T-cell (primary cell): ENCODE results near the gene KDM2A. TPM values are rescaled to one million over a fixed set of nuclear protein-coding genes. Genes with fewer than 3 reads are reported as not detected.
"Not testable (repeated sequence)": the region's sequence is repeated elsewhere in the genome, so short reads cannot be mapped to it uniquely, and the experiment has no call there.

Experiments used
- ATAC-seq, 4 experiments: fragments of 200-7000 bp in 3 of 4; fragments of 150-1000 bp in 1 of 4; cut with Tn5 transposase; replicated peaks in 1 of 4; 1 replicate in 3 of 4; 2 replicates in 1 of 4; pipeline ENCODE4 v1.10.0; 2021; ENCODE audit warnings: moderate library complexity in 3 of 4, mild to moderate bottlenecking in 2 of 4, moderate number of reproducible peaks in 1 of 4
- CTCF ChIA-PET, 2 donors: fragments of 300-600 bp; sonication (Branson Sonifier 250); formaldehyde crosslinking; loops; one replicate each; lab custom pipeline; 2022; ENCODE audit warnings: antibody characterized with exemption in 2 of 2; lab: Charles Lee
- POLR2A ChIA-PET, 2 donors: fragments of 300-600 bp; sonication (Branson Sonifier 250); formaldehyde crosslinking; loops; one replicate each; lab custom pipeline; 2022; ENCODE audit warnings: antibody characterized with exemption in 2 of 2; lab: Charles Lee
- DNase-seq, 35 experiments: peaks; one replicate each; pipeline versions ENCODE4 v3.0.0 to v3.0.0-alpha.2; 2013 to 2023
- H3K27ac ChIP-seq: one replicate; pipeline ENCODE4 v1.5.1; 2013; ENCODE audit warnings: low read length
- H3K27me3 ChIP-seq, 2 experiments: replicated peaks in 1 of 2; 1 replicate in 1 of 2; 2 replicates in 1 of 2; pipeline versions ENCODE4 v1.6.1 to v1.7.0; 2013; ENCODE audit warnings: low read length in 1 of 2, mixed read lengths in 1 of 2; ENCODE audit not compliant: control insufficient read depth in 2 of 2, insufficient read depth in 2 of 2; ENCODE audit errors: extremely low read depth in 1 of 2
- H3K36me3 ChIP-seq, 2 donors: 1 replicate in 1 of 2; 2 replicates in 1 of 2; pipeline versions ENCODE4 v1.6.1 to v1.7.0; 2013; ENCODE audit warnings: low read length in 1 of 2; ENCODE audit not compliant: control insufficient read depth in 2 of 2, insufficient read depth in 1 of 2; ENCODE audit errors: extremely low read depth in 1 of 2
- H3K4me1 ChIP-seq, 2 experiments: 1 replicate in 1 of 2; 2 replicates in 1 of 2; pipeline versions ENCODE4 v1.6.1 to v1.7.0; 2013; ENCODE audit warnings: low read length in 2 of 2, mixed read lengths in 1 of 2; ENCODE audit not compliant: insufficient read depth in 2 of 2, control insufficient read depth in 1 of 2; ENCODE audit errors: extremely low read depth in 1 of 2
- H3K4me3 ChIP-seq, 2 donors: 1 replicate in 1 of 2; 2 replicates in 1 of 2; pipeline versions ENCODE4 v1.5.1 to v1.7.0; 2013; ENCODE audit warnings: mild to moderate bottlenecking in 2 of 2, low read length in 1 of 2, moderate library complexity in 1 of 2; ENCODE audit not compliant: control insufficient read depth in 1 of 2; ENCODE audit errors: extremely low read depth in 1 of 2
- H3K9me3 ChIP-seq: 2 replicates; pipeline ENCODE4 v1.7.0; 2013
- H3K27ac Mint-ChIP-seq, 2 donors: one replicate each; pipeline ENCODE4 v1.8.0; 2020 to 2021; ENCODE audit warnings: mild to moderate bottlenecking in 2 of 2, mixed read lengths in 2 of 2
- H3K27me3 Mint-ChIP-seq, 2 donors: one replicate each; pipeline ENCODE4 v1.8.0; 2021 to 2022; ENCODE audit warnings: mixed read lengths in 2 of 2
- H3K36me3 Mint-ChIP-seq: one replicate; pipeline ENCODE4 v1.8.0; 2021; ENCODE audit warnings: mixed read lengths
- H3K4me1 Mint-ChIP-seq, 3 donors: one replicate each; pipeline ENCODE4 v1.8.0; 2020 to 2022; ENCODE audit warnings: mixed read lengths in 3 of 3, mild to moderate bottlenecking in 1 of 3
- H3K4me3 Mint-ChIP-seq, 3 donors: one replicate each; pipeline ENCODE4 v1.8.0; 2020 to 2022; ENCODE audit warnings: mild to moderate bottlenecking in 3 of 3, mixed read lengths in 3 of 3, moderate library complexity in 3 of 3
- H3K9me3 Mint-ChIP-seq, 3 donors: one replicate each; pipeline ENCODE4 v1.8.0; 2020 to 2022; ENCODE audit warnings: mixed read lengths in 3 of 3
- WGBS: methylation state at CpG from one replicate; pipeline ENCODE4 v1.1.5; 2013; ENCODE audit warnings: missing lambda C conversion rate; ENCODE audit not compliant: insufficient coverage; 5-methylcytosine and 5-hydroxymethylcytosine counted together
- total RNA-seq, 35 experiments: library from RNA in 6 of 35; stranded (reverse) in 6 of 35; fragments of 120-200 nt in 1 of 35; gene quantifications; one replicate each; pipeline versions ENCODE4 v1.2.1 to v1.2.4 and lab custom pipeline; 2013 to 2026

The KDM2A gene
- total RNA-seq, 5 donors from 2014 or later (not counting 1 experiment from before 2014, with no cell fraction given), result 157 to 333 (median 178) TPM

- Histone ChIP-seq H3K27ac (no peak overlapping the region), H3K27me3 (no peaks in the 10 kb centered on the region), H3K36me3 (peaks cover 11 to 37% of the 10 kb centered on the region in 2 donors), H3K4me3 (no peak overlapping the region), H3K9me3 (no peaks in the 10 kb centered on the region), H3K4me1 (peaks cover 5 to 22% of the 10 kb centered on the region in 2 experiments)
- WGBS, result 75% methylated on average over 2 of the region's 4 CpGs
- H3K9me3 Mint-ChIP-seq, result no peaks in the 10 kb centered on the region
- CTCF ChIA-PET, result interaction anchor here in 1 of 2 donors (0.7 kb wide), 1 partner anchor 713 kb away, joined by 3 read pairs; no protein-coding TSS in a partner anchor
- peaks cover 32% of the 10 kb centered on the region for H3K36me3 Mint-ChIP-seq
- H3K27ac Mint-ChIP-seq, result no peak overlapping the region
- H3K27me3 Mint-ChIP-seq, result no peaks in the 10 kb centered on the region
- POLR2A ChIA-PET, result interaction anchor here (0.6 to 0.7 kb wide), 2 partner anchors 33 to 105 kb away, joined by 3 to 4 read pairs; no protein-coding TSS in a partner anchor
- peaks cover 29 to 45% (median 45%) of the 10 kb centered on the region in 3 donors for H3K4me1 Mint-ChIP-seq
- DNase-seq (no peak), ATAC-seq (no peak)
- H3K4me3 Mint-ChIP-seq, result no peak overlapping the region
Measured at GRCh38 chr11:67126986-67127385, 7.9 kb downstream of the KDM2A start.

GRCh38 chr11:67130861-67131260 is 11.8 kb downstream of the KDM2A start:
- H3K4me1 Mint-ChIP-seq, result peaks cover 29 to 41% (median 37%) of the 10 kb centered on the region in 3 donors
- H3K4me1 ChIP-seq, H3K27ac Mint-ChIP-seq, H3K4me3 ChIP-seq, H3K9me3 Mint-ChIP-seq, DNase-seq, H3K9me3 ChIP-seq, CTCF ChIA-PET, H3K27me3 ChIP-seq, H3K4me3 Mint-ChIP-seq, ATAC-seq, H3K27me3 Mint-ChIP-seq, H3K27ac ChIP-seq: not testable (repeated sequence)
- H3K36me3 Mint-ChIP-seq, result peaks cover 49% of the 10 kb centered on the region
- 95% methylated on average over 4 of the region's 10 CpGs for WGBS
- POLR2A ChIA-PET, result interaction anchor here in 1 of 2 donors (0.6 kb wide), 1 partner anchor 10 kb away, joined by 4 read pairs; no protein-coding TSS in a partner anchor
- H3K36me3 ChIP-seq, result peaks cover 12 to 67% of the 10 kb centered on the region in 2 donors

GRCh38 chr11:67136156-67136555 is 17.1 kb downstream of the KDM2A start:
- Mint-ChIP-seq H3K36me3 (peaks cover 57% of the 10 kb centered on the region), H3K4me1 (peaks cover 38 to 42% (median 38%) of the 10 kb centered on the region in 3 donors), H3K9me3 (no peaks in the 10 kb centered on the region), H3K27ac (no peak overlapping the region), H3K4me3 (no peak overlapping the region), H3K27me3 (no peaks in the 10 kb centered on the region)
- ChIA-PET CTCF (no interaction called here), POLR2A (no interaction called here)
- H3K9me3 ChIP-seq, result no peaks in the 10 kb centered on the region
- no peak for DNase-seq
- peaks cover 0 to 3% of the 10 kb centered on the region in 2 experiments for H3K4me1 ChIP-seq
- no peak overlapping the region for H3K27ac ChIP-seq
- no CpG with 5 or more reads among the region's 1 CpG for WGBS
- no peak for ATAC-seq
- H3K4me3 ChIP-seq, result no peak overlapping the region
- H3K27me3 ChIP-seq, result no peaks in the 10 kb centered on the region
- peaks cover 9 to 80% of the 10 kb centered on the region in 2 donors for H3K36me3 ChIP-seq

GRCh38 chr11:67138922-67139321 is 19.9 kb downstream of the KDM2A start:
- peaks cover 29 to 32% (median 31%) of the 10 kb centered on the region in 3 donors for H3K4me1 Mint-ChIP-seq
- peaks cover 8 to 67% of the 10 kb centered on the region in 2 donors for H3K36me3 ChIP-seq
- H3K36me3 Mint-ChIP-seq, result peaks cover 45% of the 10 kb centered on the region
- no peaks in the 10 kb centered on the region for H3K27me3 Mint-ChIP-seq
- DNase-seq (no peak), ATAC-seq (no peak)
- POLR2A ChIA-PET, result no interaction called here
- no peaks in the 10 kb centered on the region for H3K27me3 ChIP-seq
- H3K4me3 Mint-ChIP-seq, result no peak overlapping the region
- no peak overlapping the region for H3K27ac ChIP-seq
- CTCF ChIA-PET, result no interaction called here
- 94% methylated on average over 2 of the region's 4 CpGs for WGBS
- H3K9me3 ChIP-seq, result no peaks in the 10 kb centered on the region
- H3K27ac Mint-ChIP-seq, result no peak overlapping the region
- no peaks in the 10 kb centered on the region for H3K9me3 Mint-ChIP-seq
- no peak overlapping the region for H3K4me3 ChIP-seq
- no peaks in the 10 kb centered on the region for H3K4me1 ChIP-seq

- ChIA-PET POLR2A (no interaction called here), CTCF (no interaction called here)
- H3K27me3 Mint-ChIP-seq, result no peaks in the 10 kb centered on the region
- peaks cover 20% of the 10 kb centered on the region for H3K36me3 Mint-ChIP-seq
- Histone ChIP-seq H3K36me3 (peaks cover 8 to 32% of the 10 kb centered on the region in 2 donors), H3K9me3 (no peaks in the 10 kb centered on the region), H3K27ac (no peak overlapping the region), H3K4me1 (no peaks in the 10 kb centered on the region), H3K27me3 (no peaks in the 10 kb centered on the region), H3K4me3 (no peak overlapping the region)
- H3K9me3 Mint-ChIP-seq, result no peaks in the 10 kb centered on the region
- H3K4me1 Mint-ChIP-seq, result peaks cover 6 to 13% (median 7%) of the 10 kb centered on the region in 3 donors
- DNase-seq, result no peak
- no peak for ATAC-seq
- 83% methylated on average over 3 of the region's 5 CpGs for WGBS
- no peak overlapping the region for H3K4me3 Mint-ChIP-seq
- H3K27ac Mint-ChIP-seq, result no peak overlapping the region
Measured at GRCh38 chr11:67146516-67147226, 27.6 kb downstream of the KDM2A start.

- Mint-ChIP-seq H3K36me3 (peaks cover 16% of the 10 kb centered on the region), H3K4me1 (peaks cover 16 to 22% (median 17%) of the 10 kb centered on the region in 3 donors), H3K27me3 (no peaks in the 10 kb centered on the region), H3K4me3 (no peak overlapping the region), H3K27ac (no peak overlapping the region), H3K9me3 (no peaks in the 10 kb centered on the region)
- no peak for ATAC-seq
- WGBS, result no CpG with 5 or more reads among the region's 4 CpGs
- Histone ChIP-seq H3K36me3 (peaks cover 10 to 23% of the 10 kb centered on the region in 2 donors), H3K4me3 (no peak overlapping the region), H3K4me1 (peaks cover 0 to 7% of the 10 kb centered on the region in 2 experiments), H3K9me3 (no peaks in the 10 kb centered on the region), H3K27ac (no peak overlapping the region), H3K27me3 (no peaks in the 10 kb centered on the region)
- ChIA-PET POLR2A (interaction anchor here in 1 of 2 donors (0.7 kb wide), 1 partner anchor 39 kb away, joined by 4 read pairs; no protein-coding TSS in a partner anchor), CTCF (no interaction called here)
- DNase-seq, result no peak
Measured at GRCh38 chr11:67153971-67154370, 34.9 kb downstream of the KDM2A start.
